Endothelial cell of umbilical vein (primary cell): Measurements from ENCODE around the gene BCO2.

Experiments used
- CTCF ChIP-seq, 2 donors: IDR thresholded peaks; 1 replicate in 1 of 2; 2 replicates in 1 of 2; pipeline ENCODE4 v1.5.1; 2011; ENCODE audit warnings: low read length in 2 of 2, mild to moderate bottlenecking in 2 of 2, moderate library complexity in 2 of 2, control low read depth in 1 of 2, inconsistent platforms in 1 of 2, low read depth in 1 of 2; ENCODE audit not compliant: insufficient read depth in 1 of 2; ENCODE audit errors: extremely low read depth in 1 of 2
- EZH2 ChIP-seq: IDR thresholded peaks from 2 replicates; pipeline ENCODE4 v1.6.1; 2012; ENCODE audit warnings: borderline replicate concordance, low read depth, mild to moderate bottlenecking, moderate library complexity, low read length, inconsistent platforms; ENCODE audit not compliant: severe bottlenecking
- FOS ChIP-seq: IDR thresholded peaks from 2 replicates; pipeline ENCODE4 v1.6.1; 2011; ENCODE audit warnings: mild to moderate bottlenecking, low read length, moderate library complexity, borderline replicate concordance; ENCODE audit not compliant: insufficient read depth
- GATA2 ChIP-seq: IDR thresholded peaks from 2 replicates; pipeline ENCODE4 v1.7.0; 2011; ENCODE audit warnings: low read depth, mild to moderate bottlenecking, moderate library complexity, mixed read lengths, low read length; ENCODE audit not compliant: insufficient read length, insufficient read depth
- JUN ChIP-seq: IDR thresholded peaks from 2 replicates; pipeline ENCODE4 v1.6.1; 2011; ENCODE audit warnings: borderline replicate concordance, low read depth; ENCODE audit not compliant: insufficient read length, insufficient read depth
- MAX ChIP-seq: IDR thresholded peaks from 2 replicates; pipeline ENCODE4 v1.6.1; 2011; ENCODE audit not compliant: insufficient read depth, insufficient read length
- MYC ChIP-seq: IDR thresholded peaks from one replicate; pipeline ENCODE4 v1.6.1; 2011; ENCODE audit warnings: mild to moderate bottlenecking, low read depth, low read length
- POLR2A ChIP-seq: IDR thresholded peaks from 2 replicates; pipeline ENCODE4 v1.6.1; 2012; ENCODE audit warnings: low read depth, mild to moderate bottlenecking, control low read depth, low read length
- POLR2AphosphoS5 ChIP-seq: IDR thresholded peaks from 2 replicates; pipeline ENCODE4 v1.6.1; 2012; ENCODE audit warnings: low read depth, mild to moderate bottlenecking, control low read depth, low read length, moderate library complexity; ENCODE audit not compliant: insufficient read depth

DNA sequence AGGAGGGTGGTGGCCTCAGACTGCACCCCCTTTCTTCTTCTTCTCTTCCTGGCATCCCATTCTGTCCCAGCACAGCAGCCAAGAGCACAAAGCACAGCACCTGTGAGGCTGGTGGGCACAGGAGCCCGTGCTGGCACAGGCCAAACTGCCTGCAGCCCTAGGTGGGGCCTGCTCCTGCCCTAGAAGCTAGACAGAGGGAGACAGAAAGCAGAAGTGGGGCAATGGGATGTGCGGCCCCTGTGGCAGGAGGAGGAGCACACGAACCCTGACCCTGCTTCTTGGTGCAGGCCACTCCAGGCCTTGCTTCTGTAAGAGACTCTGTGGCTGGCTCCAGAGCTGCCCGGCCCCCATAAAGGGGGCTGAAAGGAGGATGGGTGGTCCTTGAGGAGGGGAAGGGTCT, 47.0 kb downstream of the BCO2 start:
- TF ChIP-seq CTCF (IDR thresholded peaks at IDR 0.05; ENCODE audit: extremely low read depth in 1 of 2, insufficient read depth in 1 of 2, low read depth in 1 of 2, low read length in 2 of 2): no peak
- no peak for TF ChIP-seq POLR2A
- no peak for TF ChIP-seq EZH2
- no peak for TF ChIP-seq GATA2
- no peak for TF ChIP-seq POLR2AphosphoS5
- no peak for TF ChIP-seq JUN
- TF ChIP-seq MYC: no peak
- TF ChIP-seq MAX: no peak
- no peak for TF ChIP-seq FOS
